Amygdala (tissue), 56 donors: ENCODE results near the gene ERICH2.

Experiments
- DNase-seq, 56 donors: peaks; one replicate each; lab custom pipeline; 2025; lab: John Stamatoyannopoulos, UW

ERICH2 gene

DNA sequence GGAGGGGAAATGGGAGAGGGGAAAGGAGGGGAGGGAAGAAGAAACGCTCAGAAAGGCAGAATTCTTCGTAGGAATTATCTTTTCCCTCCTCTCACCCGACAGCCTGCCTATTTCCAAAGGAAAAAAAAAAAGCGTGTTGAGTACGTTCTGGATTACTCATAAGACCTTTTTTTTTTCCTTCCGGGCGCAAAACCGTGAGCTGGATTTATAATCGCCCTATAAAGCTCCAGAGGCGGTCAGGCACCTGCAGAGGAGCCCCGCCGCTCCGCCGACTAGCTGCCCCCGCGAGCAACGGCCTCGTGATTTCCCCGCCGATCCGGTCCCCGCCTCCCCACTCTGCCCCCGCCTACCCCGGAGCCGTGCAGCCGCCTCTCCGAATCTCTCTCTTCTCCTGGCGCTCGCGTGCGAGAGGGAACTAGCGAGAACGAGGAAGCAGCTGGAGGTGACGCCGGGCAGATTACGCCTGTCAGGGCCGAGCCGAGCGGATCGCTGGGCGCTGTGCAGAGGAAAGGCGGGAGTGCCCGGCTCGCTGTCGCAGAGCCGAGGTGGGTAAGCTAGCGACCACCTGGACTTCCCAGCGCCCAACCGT is 46.4 kb downstream of the ERICH2 start, which contains the start of gene GAD1:
Gene GAD1, plus strand, starts transcription at position 384 of the 589 bp plus-strand sequence. CDS start 1,705 bp downstream, outside the sequence.
- peak in 39 of 56 donors; percentile 16 to 71 (median 37) for DNase-seq

DNA sequence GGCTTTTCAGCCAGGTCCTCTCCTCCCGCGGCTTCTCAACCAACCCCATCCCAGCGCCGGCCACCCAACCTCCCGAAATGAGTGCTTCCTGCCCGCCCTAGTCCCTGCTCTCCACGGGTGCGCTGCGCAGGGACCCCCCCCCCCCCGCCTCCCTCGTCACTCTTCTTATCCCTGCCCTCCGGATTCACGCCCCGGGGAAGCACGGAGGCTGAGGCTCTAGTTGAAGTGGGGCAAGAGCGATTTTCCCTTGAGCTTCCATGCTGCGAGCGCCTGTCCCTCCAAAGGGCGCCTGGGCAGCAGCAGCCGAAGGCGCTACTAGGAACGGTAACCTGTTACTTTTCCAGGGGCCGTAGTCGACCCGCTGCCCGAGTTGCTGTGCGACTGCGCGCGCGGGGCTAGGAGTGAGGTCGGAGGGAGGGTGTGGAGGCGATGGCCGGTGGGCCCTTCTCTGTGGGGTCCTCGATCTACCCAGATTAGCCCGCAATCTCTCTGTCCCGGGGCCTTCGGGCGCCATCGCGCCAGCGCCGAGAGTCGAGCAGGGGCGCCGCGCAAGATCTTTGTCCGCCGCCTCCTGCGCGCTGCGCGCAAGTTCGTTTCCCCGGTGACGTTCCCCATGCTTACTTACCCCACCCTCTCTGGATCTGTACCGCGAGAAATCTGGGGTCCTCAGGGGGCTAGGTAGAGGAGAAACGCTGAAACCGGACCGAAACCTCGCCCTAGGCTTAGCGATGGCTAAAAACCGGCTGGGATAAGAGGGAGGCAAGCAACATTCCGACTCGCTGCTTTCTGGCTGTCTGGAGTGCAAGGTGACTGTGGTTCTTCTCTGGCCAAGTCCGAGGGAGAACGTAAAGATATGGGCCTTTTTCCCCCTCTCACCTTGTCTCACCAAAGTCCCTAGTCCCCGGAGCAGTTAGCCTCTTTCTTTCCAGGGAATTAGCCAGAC is 47.2 kb downstream of the ERICH2 start:
- DNase-seq, result peak in 1 of 56 donors; percentile 18

DNA sequence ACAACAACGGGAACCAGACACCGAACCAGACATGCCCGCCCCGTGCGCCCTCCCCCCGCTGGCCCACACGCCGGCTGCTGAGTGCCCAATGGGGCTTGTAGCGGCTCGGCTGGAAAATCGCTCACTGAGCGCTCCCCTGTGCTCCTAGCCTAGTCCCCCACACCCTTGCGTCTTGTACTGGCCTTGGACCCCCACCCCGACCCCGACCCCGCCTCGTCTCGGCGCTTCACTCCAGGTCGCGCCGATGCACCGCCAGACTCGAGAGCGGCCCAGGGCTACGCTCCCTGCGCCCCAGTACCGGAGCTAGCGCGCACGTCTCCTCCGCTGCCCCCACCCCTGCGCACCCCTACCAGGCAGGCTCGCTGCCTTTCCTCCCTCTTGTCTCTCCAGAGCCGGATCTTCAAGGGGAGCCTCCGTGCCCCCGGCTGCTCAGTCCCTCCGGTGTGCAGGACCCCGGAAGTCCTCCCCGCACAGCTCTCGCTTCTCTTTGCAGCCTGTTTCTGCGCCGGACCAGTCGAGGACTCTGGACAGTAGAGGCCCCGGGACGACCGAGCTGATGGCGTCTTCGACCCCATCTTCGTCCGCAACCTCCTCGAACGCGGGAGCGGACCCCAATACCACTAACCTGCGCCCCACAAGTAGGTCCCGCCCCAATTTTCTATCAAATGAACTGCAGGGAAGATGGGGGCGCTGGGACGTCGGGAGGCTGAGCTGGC is 48.0 kb downstream of the ERICH2 start:
- DNase-seq, result no peak

DNA sequence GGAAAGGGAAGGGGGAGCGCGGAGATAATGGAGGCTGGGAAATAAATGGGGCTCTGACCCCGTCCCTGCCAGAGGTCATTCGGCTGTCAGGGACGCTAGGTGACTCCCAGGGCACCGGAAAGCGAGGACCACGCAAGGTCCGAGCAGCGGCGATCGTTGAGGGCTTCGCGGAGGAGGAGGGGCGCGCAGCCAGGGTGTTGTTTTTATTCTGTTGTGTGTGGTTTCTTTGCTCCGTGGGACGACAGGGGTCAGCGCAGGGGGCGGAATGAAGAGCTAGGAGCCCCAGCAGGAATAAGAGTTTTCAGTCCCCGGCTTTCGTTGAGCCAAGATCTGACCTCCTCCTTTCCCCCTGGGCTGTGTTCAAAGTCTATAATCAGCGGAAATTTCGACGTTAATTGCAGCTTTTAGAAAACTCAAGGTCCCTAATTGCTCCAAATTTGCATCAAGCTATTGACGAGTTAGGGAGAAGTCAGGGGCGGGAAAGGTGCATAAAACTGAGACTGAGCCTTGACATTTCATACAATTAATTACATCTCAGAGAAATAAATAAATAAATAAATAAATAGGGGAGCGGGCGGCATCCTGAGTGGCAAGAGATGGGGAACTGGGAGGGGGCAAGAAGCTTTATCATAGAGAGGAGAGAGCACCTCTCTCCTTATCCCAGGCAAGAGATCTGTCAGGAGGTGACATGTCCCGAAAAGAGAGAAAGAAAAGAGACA is 48.7 kb downstream of the ERICH2 start:
- DNase-seq, result no peak

DNA sequence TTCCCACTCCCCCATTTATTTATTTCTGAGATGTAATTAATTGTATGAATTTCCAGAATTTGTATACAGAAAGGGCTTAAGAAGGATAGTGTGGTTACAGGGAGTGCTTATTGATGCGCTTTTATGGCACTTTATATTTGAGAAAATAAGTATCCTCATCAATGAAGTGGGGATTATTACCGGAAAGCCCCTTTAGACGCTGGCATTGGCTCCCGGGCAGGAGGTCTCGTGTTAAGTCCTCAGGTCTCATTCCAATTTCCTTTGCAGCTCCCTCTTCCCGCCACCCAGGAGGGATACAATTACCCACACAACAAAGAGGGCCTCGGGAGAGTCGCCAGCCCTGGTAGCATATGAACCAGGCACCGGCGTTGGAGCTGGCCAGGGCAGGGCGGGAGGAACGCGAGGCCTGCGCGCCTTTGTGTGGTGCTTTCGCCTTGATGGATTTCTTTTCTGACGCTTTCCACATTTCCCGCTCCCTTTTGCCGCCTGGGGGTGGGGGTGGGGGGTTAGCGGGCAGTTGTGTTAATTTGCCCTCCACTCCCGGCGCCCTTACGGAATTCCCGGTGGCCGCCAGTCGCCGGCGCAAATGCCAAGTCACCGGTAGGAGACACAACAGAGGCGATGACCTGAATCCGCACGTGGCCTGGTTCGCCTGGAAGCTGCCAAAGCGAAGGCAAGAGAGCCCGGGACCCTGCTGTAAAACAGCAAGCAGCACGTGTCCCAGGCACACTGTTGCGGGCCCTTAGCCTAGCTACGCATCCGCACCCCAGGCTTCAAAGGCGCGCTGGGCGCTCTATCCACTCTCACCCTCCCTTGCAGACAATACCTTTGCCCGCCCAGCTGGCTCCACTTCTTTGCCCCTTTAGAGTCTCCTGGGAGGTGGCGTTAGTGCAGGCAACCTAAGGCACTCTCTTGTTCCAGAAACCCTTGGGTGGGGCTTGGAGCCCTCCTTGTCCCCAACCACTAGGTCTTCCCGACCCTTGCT is 49.8 kb downstream of the ERICH2 start:
- DNase-seq, result no peak

DNA sequence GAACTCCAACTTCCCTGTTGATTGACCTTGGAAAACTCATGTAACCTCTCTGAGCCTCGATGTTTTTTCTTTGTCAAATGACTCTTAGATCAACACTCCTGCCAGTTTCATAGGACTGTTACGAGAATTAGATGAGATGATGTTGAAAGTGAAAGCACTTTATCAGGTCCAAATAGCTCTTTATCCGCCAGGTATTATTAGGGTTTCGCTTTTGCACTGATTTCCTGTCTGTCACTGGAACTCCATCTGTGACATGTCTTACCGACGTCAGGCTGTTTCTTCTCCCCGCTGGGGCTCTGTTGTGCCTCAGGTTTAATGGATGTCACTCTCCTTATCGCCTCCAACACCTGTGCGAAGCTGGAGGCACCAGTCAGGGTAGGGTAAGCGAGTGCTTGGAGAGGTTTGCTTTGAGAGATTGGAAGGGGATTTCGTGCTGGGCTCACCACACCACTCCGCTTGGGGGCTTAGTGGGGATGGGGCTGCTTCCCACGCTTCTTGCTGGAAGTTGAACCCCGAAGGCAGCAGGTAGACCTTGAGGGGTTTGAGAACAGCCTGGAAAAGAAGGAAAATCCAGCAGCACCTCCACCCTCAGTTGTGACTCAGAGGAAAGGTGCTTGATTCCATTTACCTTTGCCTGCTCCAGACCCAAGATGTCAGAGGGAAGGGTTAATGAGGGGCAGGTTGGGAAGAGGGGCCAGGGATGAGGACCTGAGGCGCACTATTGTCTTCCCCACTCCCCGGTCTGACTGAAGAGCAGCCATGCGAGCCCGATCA is 50.8 kb downstream of the ERICH2 start:
- DNase-seq, result no peak

DNA sequence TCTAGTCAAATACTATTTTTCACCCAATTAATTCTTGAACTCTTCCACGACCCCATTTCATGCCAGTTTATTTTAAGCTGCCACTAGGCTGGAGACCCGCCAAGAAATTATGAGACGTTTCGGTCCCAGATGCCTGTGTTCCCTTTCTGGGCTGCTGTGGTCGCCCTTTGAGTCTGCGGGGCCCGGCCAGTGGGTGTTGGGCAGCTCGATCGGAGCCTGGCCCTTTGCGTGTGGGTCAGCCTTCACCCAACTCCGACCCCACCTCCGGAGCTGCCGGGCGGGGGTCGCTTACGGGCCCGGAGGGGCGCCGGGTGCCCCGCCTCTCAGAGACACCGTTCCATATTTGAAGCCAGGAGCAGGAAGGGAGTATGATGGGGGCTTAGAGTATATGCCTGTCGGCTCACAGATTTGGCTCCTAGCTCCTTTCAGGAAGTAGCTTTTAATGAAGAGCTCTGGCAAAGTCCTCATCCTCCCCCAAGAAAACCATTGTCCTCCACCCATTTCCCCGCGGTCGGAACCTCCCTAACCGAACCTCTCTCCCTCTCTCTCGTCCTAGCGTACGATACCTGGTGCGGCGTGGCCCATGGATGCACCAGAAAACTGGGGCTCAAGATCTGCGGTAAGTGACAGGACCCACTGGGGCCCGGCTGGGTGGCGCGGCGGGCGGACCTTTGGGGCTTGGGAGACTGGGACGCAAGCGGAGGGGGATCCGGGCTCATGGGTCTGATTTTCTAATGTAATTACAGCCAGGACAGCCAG is 51.5 kb downstream of the ERICH2 start:
- DNase-seq, result no peak

DNA sequence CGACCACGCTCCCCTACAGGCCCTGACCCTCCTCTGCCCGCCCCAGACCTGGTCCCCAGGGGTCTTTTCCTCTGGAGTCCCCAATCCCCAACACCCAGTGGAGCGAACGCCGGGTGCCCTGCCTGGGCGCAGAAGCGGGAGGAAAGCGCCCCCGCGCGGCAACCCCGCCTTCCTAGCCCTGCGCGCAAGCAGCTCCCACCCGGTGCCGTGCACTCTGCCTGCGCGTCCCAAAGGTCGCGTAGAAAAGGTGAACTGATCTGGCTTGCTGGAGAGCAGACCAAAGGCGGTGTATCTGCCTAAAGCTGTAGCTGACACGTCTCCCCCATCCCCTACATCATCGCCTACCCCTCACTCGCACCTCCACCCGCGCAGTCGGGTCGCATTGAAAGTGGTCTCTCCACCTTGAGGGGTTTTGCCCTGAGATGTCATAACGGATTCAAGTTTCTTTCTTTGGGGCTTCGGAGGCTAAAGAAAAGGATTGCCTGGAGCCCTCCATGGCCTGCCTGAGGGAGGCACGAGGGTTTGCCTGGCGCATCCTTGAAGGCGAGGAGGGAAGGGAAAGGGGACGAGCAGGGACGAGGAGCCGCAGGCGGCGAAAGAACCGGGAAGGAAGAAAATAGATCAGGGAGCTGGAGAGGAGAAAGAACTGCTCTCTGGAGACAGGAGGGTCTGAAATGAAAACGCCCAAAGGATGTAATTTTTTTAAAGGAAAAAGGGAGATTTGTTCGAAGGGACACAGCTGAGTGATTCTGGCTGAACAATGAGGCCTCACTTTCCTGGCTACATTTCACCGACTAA is 52.3 kb downstream of the ERICH2 start:
- peak in 2 of 56 donors; percentile 11 to 14 for DNase-seq

DNA sequence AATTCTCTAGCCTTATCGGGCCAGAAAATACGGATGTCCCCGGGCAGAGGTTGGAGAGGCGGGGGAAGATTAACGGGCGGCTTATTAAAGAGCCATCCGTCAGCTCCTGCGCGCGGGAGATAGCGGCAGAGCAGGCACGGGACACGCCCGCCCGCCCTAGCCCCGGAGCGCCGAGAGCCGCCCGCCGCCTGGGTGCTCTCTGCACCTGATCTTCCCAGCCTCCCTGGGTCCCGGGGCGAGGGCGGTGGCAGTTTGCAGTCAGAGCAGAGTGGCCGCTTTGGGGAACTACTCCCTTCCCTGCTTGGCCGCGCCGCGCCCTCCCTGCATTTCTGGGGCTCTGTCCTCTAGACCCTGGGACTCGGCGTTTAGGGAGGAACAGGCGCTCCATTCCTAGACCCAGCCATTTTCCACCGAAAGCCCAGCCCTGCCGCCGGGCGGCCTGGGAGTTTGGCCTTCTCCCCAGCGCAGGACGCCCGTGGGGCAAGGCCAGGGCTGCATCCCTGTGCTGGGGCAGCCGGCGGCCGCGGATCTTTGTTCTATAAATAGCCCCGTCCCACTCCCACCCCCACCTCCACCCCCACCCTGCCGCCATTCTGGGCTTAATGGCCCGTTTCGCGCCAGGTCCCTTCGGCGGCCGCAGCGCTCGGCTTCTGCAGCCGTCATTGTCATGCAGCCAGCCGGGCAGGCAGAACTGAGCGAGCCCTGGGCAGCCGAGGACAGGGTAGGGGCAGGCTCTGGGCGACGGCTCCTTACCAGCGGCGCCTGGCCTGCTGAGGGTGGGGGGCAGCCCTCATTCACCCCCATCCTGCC is 53.1 kb downstream of the ERICH2 start:
- DNase-seq, result peak in 7 of 56 donors; percentile 7 to 60 (median 33)

DNA sequence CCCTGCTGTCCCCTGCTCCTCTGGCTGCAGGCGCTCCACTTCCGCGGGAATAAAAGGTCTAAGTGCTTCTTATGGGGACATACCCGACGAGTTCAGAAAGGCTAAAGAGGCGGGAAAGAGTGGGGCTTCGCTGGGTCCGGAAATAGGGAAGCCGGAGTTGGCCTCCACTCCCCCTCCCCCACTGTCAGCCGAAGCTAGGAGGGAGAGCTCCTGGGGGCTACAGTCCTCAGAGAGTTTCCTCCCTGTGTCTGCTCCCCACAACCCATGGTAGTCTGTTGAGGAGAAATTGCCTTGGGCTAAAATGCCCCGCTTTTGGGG is 53.7 kb downstream of the ERICH2 start:
- no peak for DNase-seq

DNA sequence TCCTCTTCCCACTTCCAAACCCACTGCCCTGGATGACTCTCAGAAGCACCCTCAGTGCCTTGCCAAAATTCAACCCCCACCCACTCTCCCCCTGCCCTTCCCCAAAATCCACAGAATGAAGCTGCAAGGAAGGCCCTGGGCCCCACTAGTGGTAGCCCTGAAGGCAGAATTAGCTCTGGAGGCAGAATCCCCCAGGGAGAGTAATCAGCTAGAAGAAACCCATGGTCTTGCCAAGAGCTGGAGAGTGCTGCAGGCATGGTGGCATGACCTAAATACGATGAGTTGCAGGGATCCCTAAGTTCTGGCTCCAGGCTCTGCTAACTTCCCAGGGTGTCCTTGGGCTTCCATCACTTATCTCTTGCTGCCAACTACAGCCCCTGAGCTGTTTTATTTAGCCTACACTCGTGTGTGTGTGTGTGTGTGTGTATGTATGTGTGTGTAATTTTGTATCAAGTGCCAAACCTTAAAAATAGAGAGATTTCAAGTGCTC is 54.4 kb downstream of the ERICH2 start:
- no peak for DNase-seq

DNA sequence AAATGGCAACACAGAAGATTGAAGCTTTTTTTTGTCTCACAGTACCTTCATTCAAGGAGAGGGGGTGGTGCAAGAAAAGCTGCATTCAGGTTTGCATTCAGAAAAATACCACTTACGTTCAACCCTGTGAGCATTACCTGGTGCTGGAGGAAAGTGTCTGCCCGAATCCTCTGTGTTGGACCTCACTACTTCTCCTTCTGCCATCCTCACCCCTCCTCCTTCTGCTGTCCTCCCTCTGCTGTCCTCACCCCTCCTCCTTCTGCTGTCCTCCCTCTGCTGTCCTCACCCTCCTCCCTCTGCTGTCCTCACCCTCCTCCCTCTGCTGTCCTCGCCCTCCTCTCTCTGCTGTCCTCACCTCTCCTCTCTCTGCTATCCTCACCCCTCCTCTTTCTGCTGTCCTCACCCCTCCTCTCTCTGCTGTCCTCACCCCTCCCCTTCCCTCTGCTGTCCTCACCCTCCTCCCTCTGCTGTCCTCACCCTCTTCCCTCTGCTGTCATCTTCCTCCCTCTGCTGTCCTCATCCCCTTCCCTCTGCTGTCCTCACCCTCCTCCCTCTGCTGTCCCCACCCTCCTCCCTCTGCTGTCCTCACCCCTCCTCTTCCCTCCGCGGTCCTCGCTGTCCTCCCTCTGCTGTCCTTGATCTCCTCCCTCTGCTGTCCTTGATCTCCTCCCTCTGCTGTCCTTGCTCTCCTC is 57.8 kb downstream of the ERICH2 start:
- no peak for DNase-seq

DNA sequence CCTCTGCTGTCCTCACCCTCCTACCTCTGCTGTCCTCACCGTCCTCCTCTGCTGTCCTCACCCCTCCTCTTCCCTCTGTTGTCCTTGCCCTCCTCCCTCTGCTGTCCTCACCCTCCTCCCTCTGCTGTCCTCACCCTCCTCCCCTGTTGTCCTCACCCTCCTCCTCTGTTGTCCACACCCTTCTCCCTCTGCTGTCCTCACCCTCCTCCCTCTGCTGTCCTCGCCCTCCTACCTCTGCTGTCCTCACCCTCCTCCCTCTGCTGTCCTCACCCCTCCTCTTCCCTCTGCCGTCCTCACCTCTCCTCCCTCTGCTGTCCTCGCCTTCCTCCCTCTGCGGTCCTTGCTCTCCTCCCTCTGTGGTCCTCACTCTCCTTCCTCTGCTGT is 58.3 kb downstream of the ERICH2 start:
- DNase-seq, result no peak

DNA sequence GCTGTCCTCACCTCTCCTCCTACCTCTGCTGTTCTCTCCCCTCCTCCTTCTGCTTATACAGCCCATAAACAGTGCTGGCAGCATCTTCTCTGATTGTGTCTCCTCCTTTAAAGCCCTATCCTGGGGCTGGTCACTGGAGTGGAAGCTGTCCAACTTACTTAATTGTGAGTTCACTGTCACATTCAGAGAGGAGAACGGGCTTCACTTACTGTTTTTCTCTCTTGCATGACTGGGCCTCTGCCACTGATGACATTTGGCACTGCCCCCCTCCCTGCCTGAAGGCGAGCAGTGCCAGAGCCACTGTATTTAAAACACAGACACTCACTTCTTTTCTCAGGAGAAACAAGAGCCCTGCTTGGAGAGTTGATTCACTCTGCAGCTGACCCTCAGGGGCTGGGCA is 58.9 kb downstream of the ERICH2 start:
- no peak for DNase-seq

DNA sequence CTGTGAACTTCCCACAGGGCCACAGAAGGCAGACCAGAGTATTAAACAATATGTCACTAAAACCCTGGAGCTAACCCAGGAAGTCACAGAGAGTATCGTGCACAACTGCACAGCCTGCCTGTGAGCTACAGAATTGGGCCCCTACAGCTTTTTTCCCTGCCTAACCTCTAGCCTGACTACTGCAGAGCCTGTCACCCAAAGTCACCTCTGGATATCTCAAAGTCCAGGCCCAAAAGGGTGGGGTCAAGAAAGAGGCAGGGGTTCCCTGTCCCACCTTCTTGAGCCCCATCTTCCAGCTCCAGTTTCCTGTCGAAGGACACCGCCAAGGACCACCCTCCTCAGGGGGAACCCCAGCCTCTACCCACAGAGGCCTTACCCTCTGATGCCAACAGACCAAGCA is 60.0 kb downstream of the ERICH2 start:
- DNase-seq, result no peak
